ENCODE data around the gene SORCS2.

SORCS2 gene

GRCh38 chr4:7309636-7310390, 117.5 kb downstream of the SORCS2 start:
- DNase-seq: no peak

- no peak for DNase-seq
Observed at GRCh38 chr4:7310451-7310850, 118.1 kb downstream of the SORCS2 start.

GRCh38 chr4:7311205-7311604, 118.9 kb downstream of the SORCS2 start:
- no peak for DNase-seq

- DNase-seq: no peak
Observed at GRCh38 chr4:7312691-7313090, 120.4 kb downstream of the SORCS2 start.

GRCh38 chr4:7313347-7313811, 121.0 kb downstream of the SORCS2 start:
- no peak for DNase-seq

GRCh38 chr4:7313991-7314390, 121.7 kb downstream of the SORCS2 start:
- no peak for DNase-seq

- no peak for DNase-seq
Observed at GRCh38 chr4:7315286-7315685, 122.9 kb downstream of the SORCS2 start.

GRCh38 chr4:7315935-7316334, 123.6 kb downstream of the SORCS2 start:
- DNase-seq: no peak

GRCh38 chr4:7319024-7319423, 126.7 kb downstream of the SORCS2 start:
- DNase-seq: no peak

GRCh38 chr4:7320206-7320797, 128.0 kb downstream of the SORCS2 start:
- DNase-seq: no peak

- DNase-seq: no peak
Observed at GRCh38 chr4:7322166-7322991, 130.0 kb downstream of the SORCS2 start.

GRCh38 chr4:7323461-7323871, 131.1 kb downstream of the SORCS2 start:
- no peak for DNase-seq

GRCh38 chr4:7323872-7324650, 131.7 kb downstream of the SORCS2 start:
- DNase-seq: no peak

GRCh38 chr4:7324651-7325121, 132.3 kb downstream of the SORCS2 start:
- DNase-seq: no peak

GRCh38 chr4:7325541-7325940, 133.2 kb downstream of the SORCS2 start:
- DNase-seq: no peak

- no peak for DNase-seq
Observed at GRCh38 chr4:7326306-7326692, 134.0 kb downstream of the SORCS2 start.

GRCh38 chr4:7326693-7327340, 134.5 kb downstream of the SORCS2 start:
- DNase-seq: no peak

- DNase-seq: no peak
Observed at GRCh38 chr4:7327341-7327885, 135.1 kb downstream of the SORCS2 start.

- DNase-seq: no peak
Observed at GRCh38 chr4:7328162-7328912, 136.0 kb downstream of the SORCS2 start.

- DNase-seq: no peak
Observed at GRCh38 chr4:7328913-7329638, 136.7 kb downstream of the SORCS2 start.

Data from activated naive CD4-positive, alpha-beta T cell (primary cell).